Right lobe of liver (tissue), 4 donors: ENCODE measurements around the gene VCAM1.

Source experiments
- POLR2A ChIP-seq: fragments of 450-650 bp; IDR thresholded peaks from one replicate; pipeline ENCODE4 v1.6.1; 2017; ENCODE audit warnings: antibody characterized with exemption, mild to moderate bottlenecking
- TF ChIP-seq, protein P1 (sequence below), 4 donors: fragments of 200-600 bp in 3 of 4; fragments of 450-650 bp in 1 of 4; IDR thresholded peaks; one replicate each; pipeline versions ENCODE4 v1.5.1 to v1.8.0; 2016 to 2022; ENCODE audit warnings: antibody characterized with exemption in 4 of 4, mild to moderate bottlenecking in 2 of 4
- donor health status: DM: no; HTN: no; CAD: no.
- donor health status: DM: no; HTN: no; CAD: no.
- donor health status: DM: no; HTN: yes; CAD: no.

DNA sequence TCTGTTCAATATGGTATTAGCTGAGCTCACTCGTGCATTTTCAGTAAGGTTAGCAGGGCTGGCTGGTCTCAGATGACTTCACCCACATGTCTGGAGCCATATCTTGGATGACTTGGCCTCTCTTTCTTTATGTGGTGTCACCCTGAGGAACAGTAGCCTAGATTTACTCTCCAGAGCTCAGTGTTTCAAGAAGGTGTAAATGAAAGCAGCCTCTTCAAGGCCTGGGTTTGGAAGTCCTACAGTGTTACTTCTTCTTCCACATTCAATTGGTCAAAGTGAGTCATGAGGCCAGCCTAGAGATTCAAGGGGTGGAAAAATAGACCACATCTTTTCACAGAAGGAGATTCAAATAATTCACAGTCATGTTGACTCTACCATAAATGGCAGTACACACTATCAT lies 12.2 kb downstream of the VCAM1 start:
- TF ChIP-seq, protein P1, sequence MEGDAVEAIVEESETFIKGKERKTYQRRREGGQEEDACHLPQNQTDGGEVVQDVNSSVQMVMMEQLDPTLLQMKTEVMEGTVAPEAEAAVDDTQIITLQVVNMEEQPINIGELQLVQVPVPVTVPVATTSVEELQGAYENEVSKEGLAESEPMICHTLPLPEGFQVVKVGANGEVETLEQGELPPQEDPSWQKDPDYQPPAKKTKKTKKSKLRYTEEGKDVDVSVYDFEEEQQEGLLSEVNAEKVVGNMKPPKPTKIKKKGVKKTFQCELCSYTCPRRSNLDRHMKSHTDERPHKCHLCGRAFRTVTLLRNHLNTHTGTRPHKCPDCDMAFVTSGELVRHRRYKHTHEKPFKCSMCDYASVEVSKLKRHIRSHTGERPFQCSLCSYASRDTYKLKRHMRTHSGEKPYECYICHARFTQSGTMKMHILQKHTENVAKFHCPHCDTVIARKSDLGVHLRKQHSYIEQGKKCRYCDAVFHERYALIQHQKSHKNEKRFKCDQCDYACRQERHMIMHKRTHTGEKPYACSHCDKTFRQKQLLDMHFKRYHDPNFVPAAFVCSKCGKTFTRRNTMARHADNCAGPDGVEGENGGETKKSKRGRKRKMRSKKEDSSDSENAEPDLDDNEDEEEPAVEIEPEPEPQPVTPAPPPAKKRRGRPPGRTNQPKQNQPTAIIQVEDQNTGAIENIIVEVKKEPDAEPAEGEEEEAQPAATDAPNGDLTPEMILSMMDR (IDR thresholded peaks at IDR 0.05) = no peak
- no peak for TF ChIP-seq POLR2A
